ENCODE measurements around the gene CAMK2G.

DNA sequence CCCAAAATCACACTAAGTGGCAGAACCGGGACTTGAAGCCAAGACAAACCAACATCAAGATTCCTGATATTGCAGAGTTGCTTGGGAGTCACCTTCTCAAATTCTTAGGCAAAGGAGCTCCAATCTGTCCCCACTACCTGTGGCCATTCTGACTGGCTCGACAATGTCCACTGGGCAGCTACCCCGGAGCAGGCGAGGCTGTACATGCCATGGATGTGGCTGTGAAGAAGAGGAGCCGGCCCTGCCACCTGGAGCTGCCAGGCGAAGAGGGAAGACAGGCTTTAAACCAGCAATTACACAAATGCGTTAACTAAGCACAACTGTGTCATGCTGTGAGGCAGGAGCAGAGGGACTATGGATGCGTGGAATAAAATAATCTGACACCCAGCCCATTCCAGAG is 18.1 kb downstream of the CAMK2G start:
- TF ChIP-seq, protein P1, sequence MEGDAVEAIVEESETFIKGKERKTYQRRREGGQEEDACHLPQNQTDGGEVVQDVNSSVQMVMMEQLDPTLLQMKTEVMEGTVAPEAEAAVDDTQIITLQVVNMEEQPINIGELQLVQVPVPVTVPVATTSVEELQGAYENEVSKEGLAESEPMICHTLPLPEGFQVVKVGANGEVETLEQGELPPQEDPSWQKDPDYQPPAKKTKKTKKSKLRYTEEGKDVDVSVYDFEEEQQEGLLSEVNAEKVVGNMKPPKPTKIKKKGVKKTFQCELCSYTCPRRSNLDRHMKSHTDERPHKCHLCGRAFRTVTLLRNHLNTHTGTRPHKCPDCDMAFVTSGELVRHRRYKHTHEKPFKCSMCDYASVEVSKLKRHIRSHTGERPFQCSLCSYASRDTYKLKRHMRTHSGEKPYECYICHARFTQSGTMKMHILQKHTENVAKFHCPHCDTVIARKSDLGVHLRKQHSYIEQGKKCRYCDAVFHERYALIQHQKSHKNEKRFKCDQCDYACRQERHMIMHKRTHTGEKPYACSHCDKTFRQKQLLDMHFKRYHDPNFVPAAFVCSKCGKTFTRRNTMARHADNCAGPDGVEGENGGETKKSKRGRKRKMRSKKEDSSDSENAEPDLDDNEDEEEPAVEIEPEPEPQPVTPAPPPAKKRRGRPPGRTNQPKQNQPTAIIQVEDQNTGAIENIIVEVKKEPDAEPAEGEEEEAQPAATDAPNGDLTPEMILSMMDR (IDR thresholded peaks at IDR 0.05), result no peak
- TF ChIP-seq EP300 (IDR thresholded peaks at IDR 0.05) (no peak), POLR2A (IDR thresholded peaks at IDR 0.05) (no peak)
